ENCODE data around the gene GALNT17.
A peak's percentile ranks its signal among the peaks of the same experiment; 100 is the strongest.
"Not testable (repeated sequence)": the region's sequence is repeated elsewhere in the genome, so short reads cannot be mapped to it uniquely, and the experiment has no call there.

GALNT17 gene

DNA sequence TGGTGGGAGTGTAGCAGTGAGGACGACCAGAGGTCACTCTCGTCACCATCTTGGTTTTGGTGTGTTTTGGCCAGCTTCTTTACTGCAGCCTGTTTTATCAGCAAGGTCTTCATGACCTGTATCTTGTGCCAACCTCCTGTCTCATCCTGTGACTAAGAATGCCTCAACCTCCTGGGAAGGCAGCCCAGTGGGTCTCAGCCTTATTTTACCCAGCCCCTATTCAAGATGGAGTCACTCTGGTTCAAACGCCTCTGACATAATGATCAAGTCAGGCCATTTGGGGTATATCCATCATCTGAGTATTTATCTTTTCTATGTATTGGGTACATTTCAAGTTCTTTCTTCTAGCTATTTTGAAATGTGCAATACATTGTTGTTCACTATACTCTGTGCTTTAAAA is 503.9 kb downstream of the GALNT17 start:
- DNase-seq (ENCODE audit: low spot score) = not testable (repeated sequence)

DNA sequence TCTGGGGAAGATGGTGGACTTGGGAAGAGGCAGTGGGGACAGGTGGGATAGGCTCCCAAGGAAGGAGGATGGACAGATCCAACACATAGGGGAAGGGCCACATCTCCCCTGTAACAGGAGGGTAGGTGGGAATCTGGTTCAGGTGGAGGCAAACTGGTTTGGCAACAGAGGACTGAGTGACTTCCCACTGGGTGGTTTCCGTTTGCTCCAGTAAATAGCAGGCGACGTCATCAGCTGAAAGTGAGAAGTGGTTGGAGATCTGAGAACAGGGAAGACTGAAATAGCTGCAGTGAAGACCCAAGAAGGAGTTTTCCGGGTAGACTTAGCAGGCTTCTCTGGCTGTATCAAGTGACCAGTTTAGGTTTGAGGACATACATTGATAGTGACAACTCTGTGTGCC is 504.4 kb downstream of the GALNT17 start:
- DNase-seq (ENCODE audit: low spot score) = peak; percentile 28

DNA sequence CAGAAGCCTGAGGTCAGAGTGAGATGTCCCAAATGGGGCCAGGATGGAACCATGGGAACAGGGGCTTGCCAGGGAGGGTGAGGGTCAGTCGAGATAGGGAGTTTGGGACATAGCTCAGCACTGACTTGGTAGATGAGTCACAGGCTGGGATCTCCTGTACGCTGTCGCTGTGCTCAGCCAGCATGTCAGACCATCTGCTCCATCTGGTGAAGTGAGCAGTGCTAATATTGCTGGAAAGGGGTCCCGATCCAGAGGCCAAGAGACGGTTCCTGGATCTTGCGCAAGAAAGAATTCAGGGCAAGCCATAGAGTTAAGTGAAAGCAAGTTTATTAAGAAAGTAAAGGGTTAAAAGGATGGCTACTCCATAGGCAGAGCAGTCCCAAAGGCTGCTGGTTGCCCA is 505.6 kb downstream of the GALNT17 start:
- DNase-seq (ENCODE audit: low spot score) = no peak

DNA sequence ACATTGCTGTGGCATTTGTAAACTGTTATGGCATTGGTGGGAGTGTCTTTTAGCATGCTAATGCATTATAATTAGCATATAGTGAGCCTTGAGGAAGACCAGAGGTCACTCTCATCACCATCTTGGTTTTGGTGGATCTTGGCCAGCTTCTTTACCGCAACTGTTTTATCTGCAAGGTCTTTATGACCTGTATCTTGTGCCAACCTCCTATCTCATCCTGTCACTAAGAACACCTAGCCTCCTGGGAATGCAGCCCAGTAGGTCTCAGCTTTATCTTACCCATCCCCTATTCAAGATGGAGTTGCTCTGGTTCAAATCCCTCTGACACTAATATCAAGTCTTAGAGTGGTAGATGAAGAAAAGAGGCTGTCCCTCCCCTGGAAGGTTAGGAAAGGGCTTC is 506.2 kb downstream of the GALNT17 start:
- no peak for DNase-seq (ENCODE audit: low spot score)

DNA sequence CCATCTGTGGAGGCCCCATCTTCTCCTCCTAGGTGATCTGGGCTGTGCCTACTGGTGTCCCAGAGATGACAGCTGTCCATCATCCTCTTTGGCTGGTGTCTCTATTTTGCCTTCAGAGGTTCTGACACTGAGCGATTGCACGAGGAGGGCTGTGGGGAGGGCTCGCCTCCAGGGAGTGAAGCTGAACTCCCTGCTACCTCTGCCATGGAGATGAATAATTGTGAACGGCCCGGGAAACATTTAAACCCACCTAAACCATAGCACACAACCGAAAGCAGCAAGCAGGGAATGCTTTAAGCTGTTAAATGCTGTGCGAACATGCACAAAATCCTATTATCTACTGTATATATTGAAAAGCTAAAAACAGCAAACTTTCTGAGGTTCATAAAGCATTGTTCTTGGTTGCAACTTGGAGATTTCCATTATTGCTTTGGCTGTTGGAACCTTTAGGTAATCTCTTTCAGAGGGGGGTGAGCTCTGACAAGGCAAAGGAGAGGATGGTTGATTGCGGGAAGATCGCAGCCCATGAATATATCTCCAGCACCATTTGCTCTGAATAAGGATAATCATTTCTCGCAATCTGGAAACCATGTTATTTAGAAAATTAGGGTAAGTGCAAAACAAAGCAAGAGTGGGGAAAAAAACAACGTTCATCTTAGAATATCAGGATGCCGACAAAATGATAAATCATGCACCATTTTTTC is 507.6 kb downstream of the GALNT17 start:
- no peak for DNase-seq (ENCODE audit: low spot score)

DNA sequence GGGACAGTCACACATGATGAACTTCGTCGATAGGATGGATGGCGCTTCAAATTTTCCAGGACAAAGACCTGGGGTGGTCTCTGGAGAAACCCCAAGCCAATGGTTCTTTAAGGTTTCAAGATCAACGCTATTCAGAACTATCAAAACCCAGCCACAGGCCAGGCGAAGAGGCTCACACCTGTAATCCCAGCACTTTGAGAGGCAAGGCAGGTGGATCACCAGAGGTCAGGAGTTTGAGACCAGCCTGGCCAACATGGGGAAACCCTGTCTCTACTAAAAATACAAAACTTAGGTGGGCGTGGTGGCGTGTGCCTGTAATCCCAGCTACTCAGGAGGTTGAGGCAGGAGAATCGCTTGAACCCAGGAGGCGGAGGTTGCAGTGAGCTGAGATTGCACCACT is 511.1 kb downstream of the GALNT17 start:
- not testable (repeated sequence) for DNase-seq (ENCODE audit: low spot score)

DNA sequence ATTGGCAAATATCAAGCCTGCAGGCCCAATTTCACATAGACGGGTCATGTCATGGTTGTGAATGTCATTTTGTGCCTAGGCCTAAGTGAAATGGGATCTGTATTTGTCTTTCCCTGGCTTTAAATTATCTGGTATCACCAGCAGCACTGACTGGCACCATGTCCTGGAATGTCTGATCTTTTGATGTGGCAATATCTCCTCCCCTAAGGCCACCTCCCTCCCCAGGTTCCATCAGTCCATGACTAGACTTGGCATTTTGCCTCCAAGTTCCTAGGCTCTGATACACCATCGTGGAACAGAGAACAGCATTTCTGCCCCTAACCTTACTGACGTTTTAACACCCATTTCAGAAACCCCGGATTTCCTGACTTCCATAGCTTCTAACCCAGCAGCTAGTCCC is 513.9 kb downstream of the GALNT17 start:
- no peak for DNase-seq (ENCODE audit: low spot score)

DNA sequence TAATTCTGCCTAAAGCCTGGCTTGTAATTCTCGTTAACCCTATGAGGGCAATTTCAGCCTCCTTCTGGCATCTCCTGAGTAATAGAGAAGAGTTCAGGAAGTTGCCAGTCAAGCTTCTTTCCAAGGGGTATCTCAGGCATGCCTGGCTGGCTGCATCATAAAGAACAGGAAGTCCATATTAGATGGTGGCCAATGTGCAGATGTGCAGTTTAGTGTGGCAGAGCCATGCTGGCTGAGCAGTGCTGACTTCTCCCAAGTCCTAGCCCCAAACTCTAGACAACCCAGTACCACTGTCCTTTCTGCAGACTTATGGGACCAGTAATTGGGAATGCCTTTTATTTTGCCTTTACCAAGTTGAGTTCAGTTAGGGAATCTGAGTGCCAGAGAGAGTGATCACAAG is 517.9 kb downstream of the GALNT17 start:
- DNase-seq (ENCODE audit: low spot score) = no peak

DNA sequence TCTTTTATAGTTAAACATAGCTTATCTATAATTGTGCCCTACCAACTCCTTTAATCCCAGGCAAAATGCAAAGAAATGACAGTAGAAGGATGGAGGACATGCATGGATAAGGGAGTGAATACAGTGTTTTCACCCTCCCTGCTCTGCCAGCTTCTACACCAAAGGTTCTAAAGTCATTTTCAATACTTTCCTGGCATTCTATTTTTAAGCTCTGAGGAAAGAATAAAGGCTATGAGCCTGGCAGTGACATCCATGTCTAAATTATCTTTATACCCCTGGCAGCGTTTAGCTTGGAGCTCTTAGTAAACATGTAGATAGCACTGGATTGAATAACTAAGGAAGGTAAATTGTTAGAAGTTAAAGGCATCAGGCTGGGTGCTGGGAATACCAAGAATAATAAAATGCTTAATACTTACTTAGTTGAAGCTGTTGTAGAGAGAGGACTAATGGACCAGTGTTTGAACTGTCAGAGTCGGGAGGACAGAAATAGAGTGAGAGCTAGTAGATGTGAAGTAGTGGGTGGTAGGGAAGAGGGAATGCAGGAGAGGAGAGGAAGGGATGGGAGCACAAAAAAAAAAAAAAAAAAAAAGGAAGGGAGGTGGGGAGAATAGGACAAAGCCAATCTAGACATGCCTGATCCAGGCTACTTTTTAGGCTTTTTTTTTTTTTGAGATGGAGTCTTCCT is 518.9 kb downstream of the GALNT17 start:
- DNase-seq (ENCODE audit: low spot score) = no peak

DNA sequence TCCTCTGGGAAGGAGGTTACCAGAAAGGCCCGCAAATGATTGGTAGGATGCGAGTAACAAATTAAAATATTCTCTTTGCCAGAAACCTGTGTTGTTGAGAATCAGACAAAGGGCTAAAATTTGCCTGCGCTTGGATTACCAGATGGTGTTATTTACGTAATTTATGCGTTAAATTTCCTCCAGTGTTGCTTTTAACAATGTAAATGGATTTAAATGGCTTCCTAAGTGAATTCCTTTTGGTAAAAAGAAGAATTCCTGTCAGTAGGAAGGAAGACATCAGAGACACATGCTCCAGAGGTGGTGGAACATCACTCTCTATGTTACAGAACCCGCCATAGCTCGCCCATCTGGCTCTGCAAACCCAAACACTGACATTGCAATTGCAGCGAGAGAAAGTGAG is 520.6 kb downstream of the GALNT17 start:
- no peak for DNase-seq (ENCODE audit: low spot score)

DNA sequence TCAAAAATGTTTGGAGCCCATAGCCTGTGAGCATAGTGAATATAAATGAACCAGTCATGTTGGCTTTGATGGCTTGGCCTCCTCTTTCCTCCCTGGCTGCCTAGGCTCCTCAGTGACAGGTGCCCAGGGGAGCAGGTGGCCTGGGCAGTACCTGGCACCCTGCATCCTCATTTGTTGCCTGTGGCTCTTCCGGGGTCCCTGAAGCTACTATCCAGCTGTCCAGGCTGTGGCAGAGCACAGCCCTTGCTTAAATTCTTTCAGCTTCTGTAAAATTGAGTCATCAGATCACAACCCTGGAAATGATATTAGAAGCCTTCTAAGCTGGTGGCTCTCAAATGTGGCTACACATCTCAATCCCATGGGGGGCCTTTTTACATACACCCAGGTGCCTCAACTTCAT is 525.4 kb downstream of the GALNT17 start:
- DNase-seq (ENCODE audit: low spot score) = no peak

DNA sequence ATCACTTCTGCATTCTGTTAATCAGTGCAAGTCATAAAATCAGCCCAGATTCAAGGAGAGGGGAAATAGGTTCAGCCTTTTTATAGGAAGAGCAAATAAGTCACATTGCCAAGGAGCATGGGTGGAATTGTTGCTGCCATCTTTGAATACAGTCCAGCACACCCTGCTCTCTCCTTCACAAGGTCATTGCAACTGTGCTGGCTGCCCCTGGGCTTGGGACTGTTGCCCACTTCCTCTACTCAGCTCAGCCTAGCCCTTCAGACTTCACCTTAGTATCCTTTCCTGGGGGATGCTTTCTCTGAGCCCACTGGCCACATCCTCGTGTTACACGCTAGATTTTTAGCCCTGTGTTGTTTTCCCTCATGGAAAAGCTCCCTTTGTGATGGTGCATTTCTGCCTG is 527.7 kb downstream of the GALNT17 start:
- DNase-seq (ENCODE audit: low spot score) = no peak

DNA sequence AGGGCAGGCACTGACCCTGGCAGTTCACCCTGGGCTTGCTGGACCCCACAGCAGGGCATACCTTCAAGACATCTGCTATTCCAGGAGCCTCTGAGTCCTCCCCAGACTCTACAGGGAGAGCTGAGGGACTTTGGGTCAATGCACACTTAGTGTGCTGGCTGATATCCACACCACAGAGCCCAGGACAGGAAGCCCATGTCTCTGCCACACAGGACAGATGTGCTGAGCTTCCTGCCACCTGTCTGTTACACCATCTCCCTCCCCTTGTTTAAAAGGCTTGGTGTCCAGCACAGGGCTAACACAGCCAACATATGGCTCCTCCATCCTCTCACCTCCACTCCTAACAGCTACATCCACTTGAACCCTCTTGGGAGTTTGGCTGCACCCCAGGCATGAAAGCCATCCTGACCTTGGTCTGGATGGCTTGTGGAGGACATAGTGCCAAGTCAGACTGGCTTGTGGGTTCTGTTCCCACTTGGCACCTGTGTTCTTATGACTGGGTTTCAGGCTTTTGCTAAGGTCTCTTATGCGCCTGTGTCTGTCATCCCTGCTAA is 529.8 kb downstream of the GALNT17 start:
- no peak for DNase-seq (ENCODE audit: low spot score)

DNA sequence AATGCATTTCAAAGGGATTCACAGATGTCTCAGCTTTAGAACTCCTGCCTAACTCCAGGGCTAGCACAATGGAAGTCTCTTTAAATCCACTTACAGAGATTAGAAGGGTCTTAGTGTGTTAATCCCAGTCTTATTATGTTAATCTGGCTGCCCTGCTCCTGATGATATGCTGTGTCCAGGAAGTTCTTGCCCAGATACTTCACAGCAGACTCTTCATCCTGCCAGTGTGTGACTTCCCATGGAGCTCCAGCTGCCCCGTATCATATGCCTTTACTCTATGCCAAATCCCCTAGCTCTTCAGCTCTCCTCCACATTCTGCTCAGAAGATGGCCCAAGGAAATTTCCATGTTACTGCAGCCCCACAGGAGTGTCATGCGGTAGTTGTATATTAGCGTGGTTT is 533.8 kb downstream of the GALNT17 start:
- DNase-seq (ENCODE audit: low spot score) = no peak

DNA sequence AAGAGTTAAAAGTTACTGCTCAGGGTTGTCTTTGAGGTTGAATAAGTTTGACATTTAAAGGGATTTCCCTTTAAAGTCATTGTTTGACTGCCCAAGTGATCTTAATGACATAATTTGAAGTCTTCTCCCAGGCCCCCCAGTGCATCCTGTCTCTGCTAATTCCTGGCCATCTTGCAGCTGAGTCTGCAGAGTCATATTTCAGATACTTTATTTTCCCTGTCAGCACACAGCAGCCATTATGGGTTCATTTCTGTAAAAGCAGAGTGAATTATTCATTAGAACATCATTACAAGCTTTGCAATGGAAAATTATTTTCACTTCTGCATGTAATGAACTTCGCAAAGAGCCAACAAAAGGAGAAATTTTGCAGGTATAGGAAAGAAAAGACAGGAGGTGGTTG is 536.6 kb downstream of the GALNT17 start:
- DNase-seq (ENCODE audit: low spot score) = no peak

DNA sequence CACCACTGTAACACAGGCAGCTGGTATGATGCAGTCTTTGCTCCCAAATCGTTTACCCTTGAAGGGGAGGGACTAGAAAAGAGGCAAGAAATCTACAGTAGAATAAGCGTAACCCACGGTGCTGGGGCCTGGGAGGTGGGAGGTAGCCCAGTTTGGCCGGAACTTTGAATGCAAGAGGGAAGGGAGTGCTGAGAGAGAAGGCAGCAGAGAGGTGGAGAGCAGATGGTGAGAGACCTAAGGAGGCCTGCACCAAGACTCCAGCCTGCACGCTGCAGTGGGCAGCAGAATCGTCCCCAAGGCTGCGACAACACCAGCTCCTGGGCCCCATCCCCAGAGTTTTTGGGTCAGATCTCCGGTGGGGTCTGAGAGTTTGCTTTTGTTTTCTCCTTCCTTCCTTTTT is 547.5 kb downstream of the GALNT17 start:
- no peak for DNase-seq (ENCODE audit: low spot score)

DNA sequence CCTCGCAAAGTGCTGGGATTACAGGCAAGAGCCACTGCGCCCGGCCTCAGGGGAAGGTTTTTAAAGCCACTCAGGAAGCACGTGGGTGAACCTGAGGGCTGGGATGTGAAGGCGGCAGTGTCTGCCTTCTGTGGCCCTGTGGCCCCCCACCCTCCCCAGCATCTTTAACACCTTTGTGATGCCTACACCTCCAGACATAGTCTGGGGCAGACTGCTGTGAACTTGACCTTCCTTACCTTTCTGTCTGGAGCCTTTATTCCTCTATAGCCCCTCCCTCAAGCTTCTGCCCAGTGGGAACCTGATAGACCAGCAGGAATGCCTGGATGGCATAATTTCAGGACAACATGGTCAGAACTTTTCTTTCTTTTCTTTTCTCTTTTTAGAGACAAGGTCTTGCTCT is 550.2 kb downstream of the GALNT17 start:
- DNase-seq (ENCODE audit: low spot score) = peak; percentile 25

DNA sequence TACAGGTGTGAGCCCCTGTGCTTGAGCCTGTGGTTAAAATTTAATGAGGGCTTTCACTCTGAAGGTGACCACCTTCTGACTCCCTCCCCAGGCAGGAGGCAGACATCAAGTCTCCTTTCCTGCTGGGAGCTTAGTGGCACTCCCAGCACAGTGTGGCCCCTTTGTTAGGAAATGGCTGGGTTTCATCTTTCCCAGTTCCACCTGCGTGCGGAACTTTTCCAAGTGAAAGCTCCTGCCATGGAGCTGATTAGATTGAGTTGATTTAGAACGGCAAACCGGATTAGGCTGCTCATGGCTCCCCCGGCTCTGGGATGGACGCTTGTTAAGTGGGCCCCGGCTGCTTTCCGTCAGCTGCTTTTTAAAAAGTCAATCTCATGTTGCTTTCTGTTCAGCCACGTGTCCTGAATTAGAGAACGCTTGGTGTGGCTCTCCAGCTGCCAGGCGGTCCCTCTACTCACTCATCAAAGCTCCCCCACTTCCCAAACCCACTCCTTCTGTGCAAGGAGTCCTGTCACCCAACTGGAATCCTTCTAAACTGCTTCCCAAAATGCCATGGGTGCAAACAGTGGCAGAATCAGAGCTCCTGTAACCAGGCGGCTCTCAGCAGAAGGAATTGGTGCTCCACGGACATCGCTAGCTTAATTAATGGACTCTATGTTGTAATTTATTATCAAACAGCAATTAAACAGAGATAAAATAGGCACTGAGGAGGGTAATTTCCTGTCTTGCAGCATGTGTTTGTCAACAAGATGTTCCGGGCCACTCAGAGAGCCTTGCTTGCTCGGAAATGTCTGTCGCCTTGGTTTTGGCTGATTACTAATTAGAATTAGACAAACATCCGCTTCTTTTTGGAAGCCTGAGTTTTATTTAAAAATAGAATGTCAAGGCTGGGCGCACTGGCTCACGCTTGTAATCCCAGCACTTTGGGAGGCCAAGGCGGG is 551.2 kb downstream of the GALNT17 start:
- peak; percentile 60 for DNase-seq (ENCODE audit: low spot score)

DNA sequence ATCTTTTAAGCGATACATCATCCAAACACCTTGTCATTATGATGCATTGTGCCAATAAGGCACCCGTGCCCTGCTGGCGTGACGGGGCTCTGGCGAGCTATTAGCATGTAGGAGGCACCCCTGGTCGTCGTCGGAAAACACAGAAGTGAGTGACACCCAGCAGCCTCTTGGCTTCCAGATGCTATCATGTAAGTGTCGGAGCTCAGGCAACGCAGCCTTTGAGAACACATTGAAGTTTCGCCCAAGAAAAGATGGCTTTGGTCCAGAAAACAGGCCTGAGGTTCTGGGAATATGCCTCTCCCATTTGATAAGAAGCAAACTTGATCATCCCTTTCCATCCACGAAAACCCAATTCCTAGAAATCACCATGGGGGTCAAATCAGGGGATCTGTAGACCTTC is 555.3 kb downstream of the GALNT17 start:
- DNase-seq (ENCODE audit: low spot score) = no peak

DNA sequence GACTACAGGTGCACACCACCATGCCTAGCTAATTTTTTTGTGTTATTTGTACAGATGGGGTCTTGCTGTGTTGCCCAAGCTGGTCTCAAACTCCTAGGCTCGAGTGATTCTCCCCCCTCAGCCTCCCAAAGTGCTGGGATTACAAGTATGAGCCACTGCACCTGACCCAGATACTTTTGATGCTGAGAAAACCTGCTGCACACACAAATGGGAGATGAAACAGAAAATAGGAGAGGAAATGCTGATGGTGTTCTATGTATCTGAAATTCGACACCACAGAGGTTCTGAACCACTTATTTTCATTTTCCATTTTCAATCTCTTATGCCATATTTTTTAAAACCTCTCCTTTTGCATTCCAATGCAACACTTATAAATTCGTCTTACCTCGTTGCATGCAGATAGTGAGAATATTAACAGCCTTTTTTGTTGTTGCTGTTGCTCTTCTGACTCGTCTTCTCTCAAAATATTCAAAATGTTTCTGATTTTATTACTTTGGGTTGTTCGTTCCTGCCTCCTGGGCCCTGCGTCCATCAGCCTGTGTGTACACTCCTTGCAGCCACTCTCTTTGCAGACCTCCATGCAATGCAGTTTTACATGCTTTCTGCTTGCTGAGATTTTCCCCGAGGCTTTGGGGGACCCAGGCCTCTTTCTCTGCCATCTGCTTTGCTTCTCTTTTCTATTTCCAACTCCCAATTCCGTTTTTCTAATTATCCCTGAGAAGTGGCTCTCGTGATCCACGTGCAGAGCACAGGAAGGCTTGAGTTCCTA is 556.1 kb downstream of the GALNT17 start:
- no peak for DNase-seq (ENCODE audit: low spot score)

DNA sequence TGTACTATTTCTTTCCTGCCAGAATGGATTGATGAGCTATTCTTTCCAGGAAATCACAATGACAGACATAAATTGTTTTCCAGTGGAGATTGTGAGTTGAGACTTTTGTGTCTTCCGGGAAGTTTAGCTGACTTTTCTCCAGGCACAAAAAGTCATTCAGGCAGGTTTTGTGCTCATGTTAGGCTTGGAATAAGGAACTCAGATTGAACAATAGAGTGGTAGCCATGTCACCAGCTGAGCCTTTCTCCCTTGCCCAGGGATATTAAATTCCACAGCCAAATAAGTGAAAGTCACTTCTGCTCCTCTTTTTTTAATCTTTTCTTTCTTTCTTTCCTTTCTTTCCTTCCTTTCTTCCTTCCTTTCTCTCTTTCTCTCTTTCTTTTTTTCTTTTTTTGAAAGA is 559.6 kb downstream of the GALNT17 start:
- DNase-seq (ENCODE audit: low spot score) = no peak

DNA sequence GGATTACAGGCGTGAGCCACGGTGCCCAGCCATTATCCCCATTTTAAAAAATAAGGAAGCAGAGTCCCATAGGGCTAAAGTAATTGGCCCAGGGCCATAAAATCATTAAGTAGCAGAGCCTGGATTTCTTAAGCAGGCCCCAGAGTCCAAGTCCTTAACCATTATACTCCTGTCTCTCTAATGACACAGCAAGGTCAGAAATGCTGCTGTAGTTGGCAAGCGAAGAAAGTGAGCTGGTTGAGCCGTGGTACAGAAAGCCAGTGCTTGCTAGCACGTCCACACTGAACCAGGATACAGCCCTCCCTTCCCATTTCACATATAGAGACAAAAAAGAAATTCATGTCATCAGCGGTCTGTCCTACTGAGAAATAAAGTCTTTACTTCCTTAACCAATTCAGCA is 562.7 kb downstream of the GALNT17 start:
- DNase-seq (ENCODE audit: low spot score) = no peak
